Measurements from ENCODE around the gene PRSS38. TPM values are rescaled to one million over a fixed set of nuclear protein-coding genes. Genes with fewer than 3 reads are reported as not detected.

Gene PRSS38
- total and polyA plus RNA-seq, 2 donors (not counting 3 experiments of a cell fraction or from before 2014, with no cell fraction given) = not detected

DNA sequence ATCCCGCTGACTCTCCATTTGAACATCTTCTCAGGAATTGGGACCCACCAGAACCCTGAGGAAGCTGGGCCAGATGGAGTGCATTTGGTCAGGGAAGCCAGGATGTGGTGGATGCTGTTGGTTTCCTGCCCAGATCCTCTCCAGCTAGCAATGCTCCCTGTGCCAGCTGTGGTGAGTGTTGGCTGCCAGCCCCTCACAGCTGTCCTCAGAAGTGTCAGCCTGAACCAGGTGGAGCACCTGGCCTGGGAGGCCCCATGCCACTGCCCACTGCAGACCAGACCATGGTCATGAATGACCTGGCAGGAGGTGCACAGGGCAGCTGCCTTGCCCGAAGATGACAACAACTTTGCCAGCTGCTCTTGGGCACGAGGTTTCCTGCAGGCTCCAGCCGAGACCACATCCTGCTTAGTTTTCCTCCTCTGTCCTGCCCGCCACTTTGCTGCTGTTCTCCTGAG is 54.4 kb downstream of the PRSS38 start:
- Histone ChIP-seq H3K27ac (ENCODE audit: insufficient read depth, low read depth, low read length) (no peak overlapping the region), H3K9me3 (replicated peaks; ENCODE audit: control insufficient read depth, insufficient read depth, low read length) (no peaks in the 10 kb centered on the region), H3K4me2 (ENCODE audit: insufficient read depth, low read length) (no peak overlapping the region), H3K9me1 (replicated peaks; ENCODE audit: control insufficient read depth, extremely low read depth, insufficient read depth, low read length) (no peaks in the 10 kb centered on the region), H2AFZ (ENCODE audit: low read depth, low read length) (no peak overlapping the region), H3K4me3 (replicated peaks in 1 of 3; ENCODE audit: insufficient read depth in 1 of 3, low read depth in 1 of 3, low read length in 3 of 3) (no peak overlapping the region), H3K9ac (replicated peaks; ENCODE audit: extremely low read depth, insufficient read depth, low read length) (no peak overlapping the region), H3K27me3 (ENCODE audit: control insufficient read depth in 2 of 2, insufficient read depth in 2 of 2, low read length in 2 of 2) (no peaks in the 10 kb centered on the region), H3K36me3 (ENCODE audit: control insufficient read depth in 2 of 2, extremely low read depth in 1 of 2, insufficient read depth in 2 of 2, low read length in 2 of 2) (no peaks in the 10 kb centered on the region), H3K4me1 (ENCODE audit: control insufficient read depth, extremely low read depth, insufficient read depth, low read length) (no peaks in the 10 kb centered on the region), H3K79me2 (ENCODE audit: control insufficient read depth, insufficient read depth, low read length) (no peaks in the 10 kb centered on the region), H4K20me1 (replicated peaks; ENCODE audit: control insufficient read depth, extremely low read depth, insufficient read depth, low read length) (no peaks in the 10 kb centered on the region)
- no peak for DNase-seq (ENCODE audit: low read depth, low spot score)
- BruUV-seq (replicated peaks) = no TSS peak
- POLR2A ChIA-PET = no interaction called here
- no peak for FAIRE-seq
- CTCF ChIA-PET = no interaction called here
- dilution Hi-C loops (cut with MboI; ENCODE audit: extremely low pct_ligation_motif_present, low sequenced_read_pairs) = no loop called here
- TF ChIP-seq POLR2A (IDR thresholded peaks at IDR 0.05; ENCODE audit: low read depth, low read length) = no peak
- TF ChIP-seq, protein P1, sequence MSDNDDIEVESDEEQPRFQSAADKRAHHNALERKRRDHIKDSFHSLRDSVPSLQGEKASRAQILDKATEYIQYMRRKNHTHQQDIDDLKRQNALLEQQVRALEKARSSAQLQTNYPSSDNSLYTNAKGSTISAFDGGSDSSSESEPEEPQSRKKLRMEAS (IDR thresholded peaks at IDR 0.05; ENCODE audit: insufficient read depth, insufficient read length) = no peak
- no peak for TF ChIP-seq MYC (IDR thresholded peaks at IDR 0.05; ENCODE audit: low read depth, low read length)
- TF ChIP-seq, protein P2, sequence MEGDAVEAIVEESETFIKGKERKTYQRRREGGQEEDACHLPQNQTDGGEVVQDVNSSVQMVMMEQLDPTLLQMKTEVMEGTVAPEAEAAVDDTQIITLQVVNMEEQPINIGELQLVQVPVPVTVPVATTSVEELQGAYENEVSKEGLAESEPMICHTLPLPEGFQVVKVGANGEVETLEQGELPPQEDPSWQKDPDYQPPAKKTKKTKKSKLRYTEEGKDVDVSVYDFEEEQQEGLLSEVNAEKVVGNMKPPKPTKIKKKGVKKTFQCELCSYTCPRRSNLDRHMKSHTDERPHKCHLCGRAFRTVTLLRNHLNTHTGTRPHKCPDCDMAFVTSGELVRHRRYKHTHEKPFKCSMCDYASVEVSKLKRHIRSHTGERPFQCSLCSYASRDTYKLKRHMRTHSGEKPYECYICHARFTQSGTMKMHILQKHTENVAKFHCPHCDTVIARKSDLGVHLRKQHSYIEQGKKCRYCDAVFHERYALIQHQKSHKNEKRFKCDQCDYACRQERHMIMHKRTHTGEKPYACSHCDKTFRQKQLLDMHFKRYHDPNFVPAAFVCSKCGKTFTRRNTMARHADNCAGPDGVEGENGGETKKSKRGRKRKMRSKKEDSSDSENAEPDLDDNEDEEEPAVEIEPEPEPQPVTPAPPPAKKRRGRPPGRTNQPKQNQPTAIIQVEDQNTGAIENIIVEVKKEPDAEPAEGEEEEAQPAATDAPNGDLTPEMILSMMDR (IDR thresholded peaks at IDR 0.05; ENCODE audit: extremely low read depth in 1 of 2, insufficient read depth in 1 of 2, low read depth in 1 of 2, low read length in 2 of 2) = no peak
- no peak for TF ChIP-seq POLR2AphosphoS5 (IDR thresholded peaks at IDR 0.05; ENCODE audit: insufficient read depth, low read depth, low read length)
- no peak for TF ChIP-seq JUN (IDR thresholded peaks at IDR 0.05; ENCODE audit: borderline replicate concordance, insufficient read depth, insufficient read length, low read depth)
- TF ChIP-seq FOS (IDR thresholded peaks at IDR 0.05; ENCODE audit: borderline replicate concordance, insufficient read depth, low read length) = no peak
- intact Hi-C loops (cut with micrococcal nuclease) = no loop called here
